GM18511 (cell line): ENCODE results near the gene VDAC1.
"Not testable (repeated sequence)": the region's sequence is repeated elsewhere in the genome, so short reads cannot be mapped to it uniquely, and the experiment has no call there.

ENCODE experiments used
- ATAC-seq: cut with Tn5 transposase; IDR thresholded peaks from one replicate; pipeline ENCODE4 v1.9.1; 2021; ENCODE audit warnings: mild to moderate bottlenecking, moderate library complexity; ENCODE audit not compliant: unreplicated experiment

Gene VDAC1

DNA sequence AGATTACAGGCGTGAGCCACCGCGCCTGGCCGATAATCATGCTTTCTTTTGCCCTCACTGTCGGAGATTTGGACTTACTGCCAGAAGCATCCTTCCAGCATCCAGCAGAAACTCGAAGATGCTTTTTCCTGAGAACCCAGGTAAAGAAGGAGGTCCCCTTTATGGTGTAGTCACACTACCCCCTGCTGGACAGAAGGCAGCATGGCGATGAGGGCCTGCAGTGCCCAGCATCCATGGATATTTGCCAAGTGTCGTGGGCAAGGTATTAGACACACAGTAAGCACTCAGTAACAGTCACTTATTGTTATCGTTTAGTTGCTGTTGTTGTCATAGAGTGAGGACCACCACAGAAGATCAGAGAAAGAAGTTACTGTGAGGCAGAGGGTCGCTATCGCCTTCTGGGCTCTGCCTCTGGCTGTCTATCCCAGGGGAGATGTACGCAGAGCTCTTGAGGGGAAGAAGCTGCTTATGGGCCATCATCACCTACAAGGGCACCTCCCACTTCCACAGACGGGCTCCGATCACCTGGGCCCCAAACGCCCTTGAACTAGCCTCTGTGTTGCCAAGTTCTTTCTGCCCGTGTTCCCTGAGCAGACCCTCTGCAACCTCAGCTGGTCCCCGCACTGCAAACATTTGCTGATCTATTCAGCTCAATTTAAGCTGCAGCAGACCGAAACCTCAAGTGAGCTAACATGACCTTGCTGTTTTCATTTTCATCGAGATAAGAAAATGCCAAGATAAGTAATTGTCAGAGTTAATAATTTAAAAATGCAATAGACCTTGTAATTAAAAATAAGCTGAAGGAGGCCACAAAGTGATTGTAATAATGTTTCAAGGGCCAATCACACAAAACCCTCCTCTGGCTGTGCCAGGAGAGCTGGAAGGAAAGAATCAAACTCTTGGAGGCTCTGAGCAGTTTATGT, 60.3 kb downstream of the VDAC1 start:
- ATAC-seq: no peak

- ATAC-seq: no peak
Observed at GRCh38 chr5:133943475-133943817, 61.3 kb downstream of the VDAC1 start.

GRCh38 chr5:133942614-133943474, 61.9 kb downstream of the VDAC1 start:
- no peak for ATAC-seq

GRCh38 chr5:133941456-133942196, 63.1 kb downstream of the VDAC1 start:
- no peak for ATAC-seq

GRCh38 chr5:133939668-133940067, 65.1 kb downstream of the VDAC1 start:
- ATAC-seq: no peak

GRCh38 chr5:133938929-133939328, 65.8 kb downstream of the VDAC1 start:
- ATAC-seq: no peak

DNA sequence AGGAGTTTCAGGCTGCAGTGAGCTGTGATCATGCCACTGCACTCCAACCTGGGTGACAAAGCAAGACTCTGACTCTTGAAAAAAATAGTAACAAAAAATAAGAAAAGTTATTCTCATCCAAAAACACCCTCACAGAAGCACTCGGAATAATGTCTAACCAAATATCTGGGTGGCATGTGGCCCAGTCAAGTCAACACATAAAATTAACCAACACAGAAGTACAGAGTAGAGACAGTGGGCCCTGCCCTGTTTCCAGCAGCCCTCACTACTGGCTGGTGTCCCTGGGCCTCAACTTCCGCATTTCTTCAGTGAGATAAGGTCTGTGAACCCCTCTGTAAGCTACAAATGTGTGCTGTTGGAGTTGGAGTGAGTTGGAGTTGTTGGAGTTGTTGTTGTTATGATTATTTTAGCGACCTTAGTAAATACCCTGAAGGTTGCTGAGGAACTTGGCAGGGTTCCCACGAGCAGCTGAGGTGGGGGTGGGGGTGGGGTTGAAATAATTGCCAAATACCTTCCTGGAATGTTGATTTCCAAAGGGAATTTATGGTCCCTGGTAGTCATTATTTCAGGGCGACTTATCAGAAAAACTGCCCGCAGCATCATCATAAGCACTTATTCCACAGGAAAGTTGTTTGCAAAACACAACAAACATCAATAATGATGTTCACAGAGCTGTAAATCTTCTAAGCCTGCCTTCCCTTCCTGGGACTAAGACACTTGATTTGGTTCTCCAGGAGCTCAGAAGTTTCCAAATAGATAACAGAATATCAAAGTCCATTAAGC, 66.5 kb downstream of the VDAC1 start:
- ATAC-seq: no peak

DNA sequence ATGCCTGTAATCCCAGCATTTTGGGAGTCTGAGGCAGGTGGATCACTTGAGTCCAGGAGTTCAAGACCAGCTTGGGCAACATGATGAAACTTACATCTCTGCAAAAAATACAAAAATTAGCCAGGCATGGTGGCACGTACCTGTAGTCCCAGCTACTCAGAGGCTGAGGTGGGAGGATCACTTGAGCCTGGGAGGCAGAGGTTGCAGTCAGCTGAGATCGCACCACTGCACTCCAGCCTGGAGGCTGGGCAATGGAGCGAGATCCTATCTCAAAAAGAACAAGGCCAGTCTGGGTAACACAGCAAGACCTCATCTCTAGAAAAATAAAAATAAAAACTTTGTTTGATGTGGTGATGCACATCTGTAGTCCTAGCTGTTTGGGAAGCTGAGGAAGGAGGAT, 67.1 kb downstream of the VDAC1 start:
- not testable (repeated sequence) for ATAC-seq

DNA sequence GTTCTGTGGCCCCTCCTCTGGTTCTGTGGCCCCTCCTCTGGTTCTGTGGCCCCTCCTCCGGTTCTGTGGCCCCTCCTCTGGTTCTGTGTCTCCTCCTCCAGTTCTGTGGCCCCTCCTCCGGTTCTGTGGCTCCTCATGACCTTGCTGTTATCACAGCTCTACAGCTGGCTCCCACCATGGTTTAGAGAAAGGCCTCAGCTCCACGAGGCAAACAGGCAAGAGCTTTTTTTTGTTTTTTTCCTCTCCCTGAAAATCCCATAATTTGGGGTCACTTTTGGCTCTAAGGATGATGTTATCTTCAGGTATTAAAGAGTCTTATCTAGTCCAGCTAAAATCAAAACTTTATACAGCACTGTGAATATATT, 68.1 kb downstream of the VDAC1 start:
- no peak for ATAC-seq

GRCh38 chr5:133935991-133936650, 68.7 kb downstream of the VDAC1 start:
- ATAC-seq: not testable (repeated sequence)

- ATAC-seq: no peak
Observed at GRCh38 chr5:133935667-133935940, 69.2 kb downstream of the VDAC1 start.

DNA sequence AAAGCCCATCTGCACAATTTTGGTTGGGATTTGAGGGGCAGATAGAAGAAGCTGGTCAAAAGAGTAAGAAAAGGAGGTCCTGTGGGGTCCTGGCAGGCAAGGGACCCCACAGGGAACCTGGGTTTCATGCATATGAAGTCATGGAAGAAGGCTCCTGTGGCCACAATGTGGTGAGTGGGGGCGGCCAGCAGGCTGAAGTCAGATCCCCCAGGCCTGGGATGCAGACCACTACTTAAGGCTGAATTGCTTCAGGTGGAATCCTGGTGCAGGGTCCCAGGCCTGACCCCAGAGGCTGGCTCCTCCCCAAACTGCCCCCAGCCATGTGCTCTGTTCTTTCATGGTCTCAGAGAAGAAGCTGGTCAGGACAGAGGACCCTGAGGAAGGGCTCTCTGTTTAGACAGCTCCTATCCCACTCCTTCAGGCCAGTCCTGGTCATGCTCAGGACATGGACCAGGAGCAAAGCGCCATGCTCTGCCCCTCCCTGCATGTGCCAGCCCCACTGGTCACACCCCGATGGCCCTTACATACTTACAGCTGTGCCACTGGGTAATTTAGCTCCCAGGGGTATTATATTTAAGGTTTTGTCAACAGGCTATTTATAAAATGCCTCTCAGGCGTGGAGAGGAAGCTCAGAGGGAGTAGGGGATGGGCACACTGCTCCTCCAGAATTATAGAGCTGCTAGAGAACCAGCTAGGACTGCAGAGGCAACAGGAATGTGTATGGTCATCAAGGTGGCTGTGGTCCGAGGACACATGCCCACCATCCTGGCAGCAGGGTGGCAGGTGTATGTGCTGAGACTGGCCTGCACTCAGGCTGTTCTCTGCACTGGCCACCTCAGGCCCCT, 69.7 kb downstream of the VDAC1 start:
- peak; percentile 50 for ATAC-seq

GRCh38 chr5:133934311-133934710, 70.5 kb downstream of the VDAC1 start:
- ATAC-seq: no peak

DNA sequence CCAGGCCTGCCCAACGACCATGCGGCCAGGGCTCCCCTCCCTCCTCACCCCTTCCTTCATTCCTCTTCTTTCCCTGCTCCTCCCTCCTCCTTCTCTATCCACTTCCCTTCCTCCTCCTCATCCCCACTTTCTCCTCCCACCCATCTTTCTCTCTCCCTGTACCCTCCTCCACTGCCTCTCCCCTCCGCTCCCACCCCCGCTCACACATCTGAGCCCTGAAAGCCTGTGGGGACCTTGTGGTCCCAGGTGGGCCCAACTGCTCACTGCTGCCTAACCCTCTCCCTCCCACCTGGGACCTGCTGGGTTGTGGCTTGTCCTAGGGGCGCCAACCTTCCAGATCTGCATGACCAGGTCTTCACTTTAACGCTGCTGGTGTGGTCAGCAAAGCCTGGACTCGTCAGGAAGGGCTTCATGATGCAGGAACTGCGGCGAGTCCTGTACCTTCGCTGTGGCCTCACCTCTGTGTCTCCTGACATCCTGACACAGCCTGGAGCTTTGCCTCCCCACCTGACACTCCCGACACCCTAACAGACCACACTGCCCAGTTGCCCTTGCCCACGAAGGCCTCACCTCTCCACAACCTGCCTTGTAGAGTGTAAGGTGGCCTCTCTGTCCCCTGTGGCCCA, 71.0 kb downstream of the VDAC1 start:
- ATAC-seq: no peak

GRCh38 chr5:133933169-133933509, 71.6 kb downstream of the VDAC1 start:
- ATAC-seq: no peak

DNA sequence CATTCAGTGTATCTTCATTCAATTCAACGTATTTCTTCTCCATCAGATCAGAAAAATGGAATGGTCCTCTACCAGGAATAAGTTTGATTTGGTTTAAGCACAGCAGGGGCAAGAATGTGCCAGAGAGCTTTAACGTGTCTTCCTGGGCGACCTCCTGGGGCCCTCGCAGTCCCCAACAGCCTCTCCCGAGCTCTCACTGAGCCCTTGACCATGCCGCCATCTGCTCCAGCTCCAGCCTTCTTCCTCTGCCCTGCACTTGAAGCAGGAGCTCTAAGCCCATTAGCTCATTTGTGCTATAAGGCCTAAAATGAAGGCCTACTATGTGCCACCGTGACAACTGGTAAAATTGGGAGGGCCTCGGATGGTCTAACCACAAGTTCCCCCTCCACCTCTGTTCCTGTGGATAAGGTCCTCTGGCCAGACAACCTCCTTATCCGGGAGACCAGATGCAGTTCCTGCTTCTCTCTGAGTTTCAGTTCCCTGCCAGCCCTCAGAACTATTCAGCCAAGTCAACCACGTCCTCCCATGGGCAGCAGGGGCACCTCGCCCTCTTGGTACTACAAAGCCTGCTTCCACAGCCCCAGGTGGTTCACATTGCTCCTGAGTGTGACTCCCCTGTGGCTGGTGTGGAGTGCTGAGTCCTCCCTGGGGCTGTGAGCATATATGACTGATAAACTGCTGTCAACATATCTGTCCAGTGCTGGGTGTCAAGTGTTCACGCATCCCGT, 72.2 kb downstream of the VDAC1 start:
- no peak for ATAC-seq

DNA sequence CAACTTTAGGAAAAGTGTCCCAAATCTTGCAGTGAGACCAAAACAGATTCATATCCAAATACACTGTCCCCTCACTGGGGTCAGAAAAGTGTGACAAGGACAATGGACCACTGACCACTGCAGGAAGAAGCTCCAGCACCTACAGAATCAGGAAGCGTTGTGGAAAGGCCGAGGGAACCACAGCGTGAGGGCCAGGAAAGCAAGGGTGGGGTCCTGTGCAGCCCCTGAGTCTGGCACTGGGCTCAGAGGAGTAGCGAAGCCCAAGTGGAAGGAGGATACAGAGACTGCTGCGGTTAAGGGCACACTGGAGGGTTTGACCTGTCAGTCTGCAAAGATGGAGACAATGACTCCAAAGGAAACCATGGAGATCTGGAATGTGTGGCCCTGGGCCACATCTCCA, 73.2 kb downstream of the VDAC1 start:
- ATAC-seq: no peak

DNA sequence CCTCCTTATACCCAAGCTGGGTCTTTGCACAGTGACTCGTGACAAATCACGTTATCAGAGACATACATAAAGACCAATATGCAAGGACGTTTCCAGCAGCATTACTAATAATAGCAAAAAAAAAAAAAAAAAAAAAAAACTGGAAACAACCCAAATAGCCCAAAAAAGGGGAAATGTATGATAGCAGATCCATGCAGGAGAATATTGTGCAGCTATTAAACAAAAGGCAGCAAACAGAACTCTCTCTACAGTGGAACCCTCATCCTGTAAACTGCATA, 74.0 kb downstream of the VDAC1 start:
- ATAC-seq: no peak
